SU-DHL-6 (cell line): Measurements from ENCODE around the gene MGMT.

Experiments used
- H2AFZ ChIP-seq: fragments of 200-600 bp; sonication (generic); 2 replicates; pipeline ENCODE4 v1.6.1; 2014; ENCODE audit warnings: low read depth, mild to moderate bottlenecking, moderate library complexity, mixed read lengths, antibody characterized with exemption, low read length; ENCODE audit not compliant: severe bottlenecking
- H3F3A ChIP-seq: fragments of 200-600 bp; shearing (Covaris generic); 2 replicates; pipeline ENCODE4 v1.6.0; 2016; ENCODE audit warnings: antibody characterized with exemption, mild to moderate bottlenecking; ENCODE audit not compliant: insufficient read depth
- H3K27ac ChIP-seq: fragments of 200-600 bp; sonication (generic); 2 replicates; pipeline ENCODE4 v1.5.1; 2016; ENCODE audit warnings: low read depth, mild to moderate bottlenecking, low read length, moderate library complexity, mixed read lengths
- H3K27me3 ChIP-seq: fragments of 200-600 bp; sonication (generic), shearing (Covaris generic); 2 replicates; pipeline ENCODE4 v1.6.0; 2014; ENCODE audit warnings: mild to moderate bottlenecking, low read length
- H3K36me3 ChIP-seq: fragments of 200-600 bp; sonication (generic); 2 replicates; pipeline ENCODE4 v1.6.1; 2014; ENCODE audit warnings: mild to moderate bottlenecking, low read length, mixed read lengths
- H3K4me2 ChIP-seq: fragments of 300-600, 200-600 bp; shearing (Covaris generic), sonication (generic); 2 replicates; pipeline ENCODE4 v1.6.0; 2014; ENCODE audit warnings: low read length, low read depth, mild to moderate bottlenecking; ENCODE audit not compliant: poor library complexity, severe bottlenecking
- H3K4me3 ChIP-seq: fragments of 200-600 bp; sonication (generic); 2 replicates; pipeline ENCODE4 v1.5.1; 2014; ENCODE audit warnings: antibody characterized with exemption, low read length, mild to moderate bottlenecking, mixed read lengths; ENCODE audit not compliant: insufficient read depth, poor library complexity, severe bottlenecking
- H3K79me2 ChIP-seq: fragments of 200-600 bp; sonication (generic); 2 replicates; pipeline ENCODE4 v1.6.1; 2014; ENCODE audit warnings: mild to moderate bottlenecking, low read length, moderate library complexity; ENCODE audit not compliant: insufficient read depth
- H3K9ac ChIP-seq: fragments of 200-600 bp; sonication (generic); 2 replicates; pipeline ENCODE4 v1.7.0; 2014; ENCODE audit warnings: mild to moderate bottlenecking, low read length
- H3K9me2 ChIP-seq: fragments of 200-600 bp; sonication (generic); replicated peaks from 2 replicates; pipeline ENCODE4 v1.6.1; 2014; ENCODE audit warnings: low read length; ENCODE audit not compliant: insufficient read depth
- H3K9me3 ChIP-seq: fragments of 200-600 bp; sonication (generic); 2 replicates; pipeline ENCODE4 v1.6.1; 2014; ENCODE audit warnings: low read length, mixed read lengths; ENCODE audit not compliant: insufficient read depth
- H4K20me1 ChIP-seq: fragments of 200-600 bp; sonication (generic); 2 replicates; pipeline ENCODE4 v1.6.1; 2014; ENCODE audit warnings: low read depth, mild to moderate bottlenecking, antibody characterized with exemption, low read length, moderate library complexity, mixed read lengths
- EZH2phosphoT487 ChIP-seq: fragments of 200-600 bp; sonication (generic), shearing (Covaris generic); conservative IDR thresholded peaks from 2 replicates; pipeline ENCODE4 v1.6.1; 2018; ENCODE audit warnings: mild to moderate bottlenecking, antibody characterized with exemption, low read length, moderate library complexity, mixed read lengths
- TF ChIP-seq, protein P1 (sequence below): fragments of 200-600 bp; sonication (generic); IDR thresholded peaks from one replicate; pipeline ENCODE4 v1.5.1; 2017; ENCODE audit warnings: antibody characterized with exemption, mild to moderate bottlenecking, low read length, moderate library complexity; ENCODE audit not compliant: insufficient read depth, poor library complexity, severe bottlenecking

MGMT gene

GRCh38 chr10:129617768-129618167 lies 150.7 kb downstream of the MGMT start:
- no peaks in the 10 kb centered on the region for H3K36me3 ChIP-seq
- H3K27me3 ChIP-seq = no peaks in the 10 kb centered on the region
- no peak overlapping the region for H2AFZ ChIP-seq
- no peaks in the 10 kb centered on the region for H3F3A ChIP-seq
- H3K79me2 ChIP-seq = no peaks in the 10 kb centered on the region
- H3K9me3 ChIP-seq = no peaks in the 10 kb centered on the region
- H3K9me2 ChIP-seq = no peaks in the 10 kb centered on the region
- H3K4me2 ChIP-seq = no peak overlapping the region
- no peak overlapping the region for H3K27ac ChIP-seq
- H3K9ac ChIP-seq = no peak overlapping the region
- no peak overlapping the region for H3K4me3 ChIP-seq
- no peaks in the 10 kb centered on the region for H4K20me1 ChIP-seq
- TF ChIP-seq, protein P1, sequence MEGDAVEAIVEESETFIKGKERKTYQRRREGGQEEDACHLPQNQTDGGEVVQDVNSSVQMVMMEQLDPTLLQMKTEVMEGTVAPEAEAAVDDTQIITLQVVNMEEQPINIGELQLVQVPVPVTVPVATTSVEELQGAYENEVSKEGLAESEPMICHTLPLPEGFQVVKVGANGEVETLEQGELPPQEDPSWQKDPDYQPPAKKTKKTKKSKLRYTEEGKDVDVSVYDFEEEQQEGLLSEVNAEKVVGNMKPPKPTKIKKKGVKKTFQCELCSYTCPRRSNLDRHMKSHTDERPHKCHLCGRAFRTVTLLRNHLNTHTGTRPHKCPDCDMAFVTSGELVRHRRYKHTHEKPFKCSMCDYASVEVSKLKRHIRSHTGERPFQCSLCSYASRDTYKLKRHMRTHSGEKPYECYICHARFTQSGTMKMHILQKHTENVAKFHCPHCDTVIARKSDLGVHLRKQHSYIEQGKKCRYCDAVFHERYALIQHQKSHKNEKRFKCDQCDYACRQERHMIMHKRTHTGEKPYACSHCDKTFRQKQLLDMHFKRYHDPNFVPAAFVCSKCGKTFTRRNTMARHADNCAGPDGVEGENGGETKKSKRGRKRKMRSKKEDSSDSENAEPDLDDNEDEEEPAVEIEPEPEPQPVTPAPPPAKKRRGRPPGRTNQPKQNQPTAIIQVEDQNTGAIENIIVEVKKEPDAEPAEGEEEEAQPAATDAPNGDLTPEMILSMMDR = no peak
- no peak for TF ChIP-seq EZH2phosphoT487

GRCh38 chr10:129621062-129621461 lies 154.0 kb downstream of the MGMT start:
- Histone ChIP-seq H3K9me2 (no peaks in the 10 kb centered on the region), H3K4me2 (no peak overlapping the region), H3K4me3 (no peak overlapping the region), H3F3A (no peaks in the 10 kb centered on the region), H3K9me3 (no peaks in the 10 kb centered on the region), H3K79me2 (no peaks in the 10 kb centered on the region), H3K27ac (no peak overlapping the region), H4K20me1 (no peaks in the 10 kb centered on the region), H3K9ac (no peak overlapping the region), H2AFZ (no peak overlapping the region), H3K27me3 (no peaks in the 10 kb centered on the region), H3K36me3 (no peaks in the 10 kb centered on the region)
- TF ChIP-seq EZH2phosphoT487 = no peak
- TF ChIP-seq, protein P1 = no peak

DNA sequence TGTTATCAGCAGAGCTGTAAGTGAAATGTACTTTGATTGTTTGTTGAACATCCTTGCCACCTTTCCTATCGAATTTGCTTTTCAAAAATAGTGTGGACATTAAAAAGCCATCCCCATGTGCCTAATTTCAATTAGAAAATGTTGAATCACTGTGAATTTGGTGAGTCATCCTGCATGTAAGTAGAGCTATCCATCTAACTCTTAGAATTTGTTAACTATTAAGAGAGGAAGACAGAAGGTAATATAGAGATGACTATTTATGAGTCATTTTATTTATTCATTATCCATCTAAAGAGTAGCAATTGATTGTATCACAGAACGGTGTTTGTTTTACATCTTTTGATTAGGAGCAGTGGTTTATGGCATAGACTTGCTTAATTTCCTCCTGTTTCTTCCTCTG lies 154.7 kb downstream of the MGMT start:
- no peak overlapping the region for H3K9ac ChIP-seq
- no peaks in the 10 kb centered on the region for H4K20me1 ChIP-seq
- no peaks in the 10 kb centered on the region for H3K9me3 ChIP-seq
- no peaks in the 10 kb centered on the region for H3K9me2 ChIP-seq
- no peak overlapping the region for H3K4me3 ChIP-seq
- H3K27me3 ChIP-seq = no peaks in the 10 kb centered on the region
- H3F3A ChIP-seq = no peaks in the 10 kb centered on the region
- no peaks in the 10 kb centered on the region for H3K79me2 ChIP-seq
- TF ChIP-seq, protein P1 = no peak
- TF ChIP-seq EZH2phosphoT487 = no peak
- no peak overlapping the region for H2AFZ ChIP-seq
- H3K4me2 ChIP-seq = no peak overlapping the region
- no peaks in the 10 kb centered on the region for H3K36me3 ChIP-seq
- H3K27ac ChIP-seq = no peak overlapping the region

DNA sequence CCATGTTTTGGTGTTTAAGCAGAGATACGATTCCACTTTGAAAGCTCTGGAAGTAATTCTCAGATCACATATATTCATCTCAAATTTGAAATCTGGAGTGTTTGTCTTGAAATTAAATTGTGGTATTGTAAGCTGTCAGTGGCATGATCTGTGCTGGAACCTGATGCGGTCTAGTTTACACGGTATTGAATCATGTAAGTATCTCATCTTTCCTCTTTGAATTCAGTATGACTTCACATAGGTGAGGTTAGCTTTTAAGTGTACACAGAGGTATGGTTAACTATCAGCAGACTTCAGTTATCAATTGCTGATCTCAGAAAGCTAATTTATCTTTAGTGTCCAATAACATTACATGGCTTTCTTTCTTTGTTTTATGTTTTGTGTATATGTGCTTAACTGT lies 155.2 kb downstream of the MGMT start:
- Histone ChIP-seq H3K9me3 (no peaks in the 10 kb centered on the region), H3K4me2 (no peak overlapping the region)

More for the DNA sequence above, 155.2 kb downstream of the MGMT start:
- Histone ChIP-seq H3K9ac (no peak overlapping the region), H3K27ac (no peak overlapping the region), H3K9me2 (no peaks in the 10 kb centered on the region), H4K20me1 (no peaks in the 10 kb centered on the region), H3K27me3 (no peaks in the 10 kb centered on the region), H3F3A (no peaks in the 10 kb centered on the region), H3K36me3 (no peaks in the 10 kb centered on the region), H2AFZ (no peak overlapping the region), H3K79me2 (no peaks in the 10 kb centered on the region), H3K4me3 (no peak overlapping the region)
- TF ChIP-seq EZH2phosphoT487 = no peak
- TF ChIP-seq, protein P1 = no peak
